Right forelimb (tissue), 1 donor: ENCODE data around the gene ITGB5.

Experiments
- DNase-seq: peaks from one replicate; pipeline ENCODE4 v3.0.0-alpha.2; 2018

Gene ITGB5

GRCh38 chr3:124730941-124731297, 156.2 kb downstream of the ITGB5 start:
- DNase-seq, result no peak

GRCh38 chr3:124730129-124730940, 156.8 kb downstream of the ITGB5 start, which contains the start of gene UMPS:
UMPS (plus strand) TSS chr3:124730452; CDS start chr3:124730472, 20 bp downstream.
- DNase-seq, result peak; percentile 94

- DNase-seq, result no peak
Observed at GRCh38 chr3:124722589-124722988, 164.6 kb downstream of the ITGB5 start.

- DNase-seq, result no peak
Observed at GRCh38 chr3:124714223-124714853, 172.8 kb downstream of the ITGB5 start.
